NCI-H1105 treated with DMSO at 0.1 percent for 48 hours (cell line): Measurements from ENCODE around the gene TRIO.

ENCODE experiments used
- DNase-seq: peaks from one replicate; lab custom pipeline; 2025; lab: John Stamatoyannopoulos, UW

TRIO gene

GRCh38 chr5:14297697-14298096, 154.6 kb downstream of the TRIO start:
- no peak for DNase-seq

GRCh38 chr5:14298126-14298847, 155.1 kb downstream of the TRIO start:
- no peak for DNase-seq

- DNase-seq: no peak
Measured at GRCh38 chr5:14299666-14300065, 156.5 kb downstream of the TRIO start.

GRCh38 chr5:14301186-14301585, 158.0 kb downstream of the TRIO start:
- DNase-seq: no peak

- DNase-seq: no peak
Measured at GRCh38 chr5:14302330-14302729, 159.2 kb downstream of the TRIO start.

GRCh38 chr5:14305045-14305444, 161.9 kb downstream of the TRIO start:
- no peak for DNase-seq

GRCh38 chr5:14306329-14306815, 163.2 kb downstream of the TRIO start:
- DNase-seq: peak; percentile 47

GRCh38 chr5:14308384-14309154, 165.4 kb downstream of the TRIO start:
- DNase-seq: no peak

- no peak for DNase-seq
Measured at GRCh38 chr5:14309199-14309598, 166.1 kb downstream of the TRIO start.

- no peak for DNase-seq
Measured at GRCh38 chr5:14309878-14310531, 166.9 kb downstream of the TRIO start.

GRCh38 chr5:14310901-14311300, 167.8 kb downstream of the TRIO start:
- DNase-seq: no peak

- no peak for DNase-seq
Measured at GRCh38 chr5:14313986-14314690, 171.0 kb downstream of the TRIO start.

GRCh38 chr5:14316471-14316870, 173.3 kb downstream of the TRIO start:
- peak; percentile 60 for DNase-seq

- no peak for DNase-seq
Measured at GRCh38 chr5:14319102-14319501, 176.0 kb downstream of the TRIO start.

- DNase-seq: no peak
Measured at GRCh38 chr5:14321936-14322335, 178.8 kb downstream of the TRIO start.

GRCh38 chr5:14322437-14323187, 179.5 kb downstream of the TRIO start:
- DNase-seq: no peak

GRCh38 chr5:14323466-14323865, 180.3 kb downstream of the TRIO start:
- no peak for DNase-seq

GRCh38 chr5:14325369-14325768, 182.2 kb downstream of the TRIO start:
- no peak for DNase-seq

- DNase-seq: no peak
Measured at GRCh38 chr5:14326035-14326903, 183.1 kb downstream of the TRIO start.

GRCh38 chr5:14327624-14328023, 184.5 kb downstream of the TRIO start:
- no peak for DNase-seq
